ENCODE data around the gene TDRD12.
"Not testable (repeated sequence)": the region's sequence is repeated elsewhere in the genome, so short reads cannot be mapped to it uniquely, and the experiment has no call there.

The TDRD12 gene

GRCh38 chr19:32865326-32865725 is 145.8 kb downstream of the TDRD12 start:
- FAIRE-seq (no peak), DNase-seq (ENCODE audit: insufficient read length, low spot score) (no peak)
- TF ChIP-seq CTCF (IDR thresholded peaks at IDR 0.05; ENCODE audit: insufficient read depth, missing control alignments): no peak

- FAIRE-seq (no peak), DNase-seq (ENCODE audit: insufficient read length, low spot score) (no peak)
- TF ChIP-seq CTCF (IDR thresholded peaks at IDR 0.05; ENCODE audit: insufficient read depth, missing control alignments): no peak
These were observed 146.5 kb downstream of the TDRD12 start for GRCh38 chr19:32866061-32866460.

- no peak for FAIRE-seq
These were observed 147.1 kb downstream of the TDRD12 start for GRCh38 chr19:32866564-32867265.

GRCh38 chr19:32867436-32867835 is 147.9 kb downstream of the TDRD12 start:
- not testable (repeated sequence) for DNase-seq (ENCODE audit: insufficient read length, low spot score); FAIRE-seq

More at GRCh38 chr19:32866564-32867265, 147.1 kb downstream of the TDRD12 start:
- no peak for TF ChIP-seq CTCF (IDR thresholded peaks at IDR 0.05; ENCODE audit: insufficient read depth, missing control alignments)
- DNase-seq (ENCODE audit: insufficient read length, low spot score): no peak

- no peak for TF ChIP-seq CTCF (IDR thresholded peaks at IDR 0.05; ENCODE audit: insufficient read depth, missing control alignments)
- FAIRE-seq (no peak), DNase-seq (ENCODE audit: insufficient read length, low spot score) (no peak)
These were observed 148.8 kb downstream of the TDRD12 start for GRCh38 chr19:32868206-32868950.

DNA sequence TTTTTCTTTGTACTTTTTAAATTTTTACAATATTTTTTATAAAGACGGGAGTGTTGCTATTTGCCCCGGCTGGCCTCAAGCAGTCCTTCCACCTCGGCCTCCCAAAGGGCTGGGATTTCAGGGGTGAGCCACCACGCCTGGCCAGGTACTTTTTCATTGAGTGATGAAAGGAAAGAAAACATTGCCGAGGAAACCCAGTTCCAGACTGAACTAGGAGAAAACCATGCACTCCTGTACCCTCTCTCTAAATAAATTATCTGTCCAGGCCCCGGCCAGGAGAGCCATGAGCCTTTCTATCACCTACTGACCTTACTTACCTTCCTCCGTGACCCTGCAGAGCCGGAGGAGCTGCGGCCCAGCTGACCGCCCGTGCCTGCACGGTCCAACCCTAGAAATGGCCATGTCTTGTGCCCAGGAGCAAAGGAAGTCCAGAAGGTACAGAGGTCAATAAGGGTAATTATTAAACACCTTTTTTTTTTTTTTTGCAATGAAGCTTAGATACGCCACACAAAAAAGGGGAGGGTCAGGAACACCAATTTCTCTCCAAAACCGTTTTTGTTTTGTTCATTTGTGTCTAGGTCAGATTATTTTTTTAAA is 149.9 kb downstream of the TDRD12 start, which contains the start of gene SLC7A9:
Gene SLC7A9 (minus strand): TSS at position 399 of the 597 bp plus-strand sequence. CDS start 1,233 bp downstream, outside the sequence.
- no peak for TF ChIP-seq CTCF (IDR thresholded peaks at IDR 0.05; ENCODE audit: insufficient read depth, missing control alignments)
- FAIRE-seq (no peak), DNase-seq (ENCODE audit: insufficient read length, low spot score) (no peak)

DNA sequence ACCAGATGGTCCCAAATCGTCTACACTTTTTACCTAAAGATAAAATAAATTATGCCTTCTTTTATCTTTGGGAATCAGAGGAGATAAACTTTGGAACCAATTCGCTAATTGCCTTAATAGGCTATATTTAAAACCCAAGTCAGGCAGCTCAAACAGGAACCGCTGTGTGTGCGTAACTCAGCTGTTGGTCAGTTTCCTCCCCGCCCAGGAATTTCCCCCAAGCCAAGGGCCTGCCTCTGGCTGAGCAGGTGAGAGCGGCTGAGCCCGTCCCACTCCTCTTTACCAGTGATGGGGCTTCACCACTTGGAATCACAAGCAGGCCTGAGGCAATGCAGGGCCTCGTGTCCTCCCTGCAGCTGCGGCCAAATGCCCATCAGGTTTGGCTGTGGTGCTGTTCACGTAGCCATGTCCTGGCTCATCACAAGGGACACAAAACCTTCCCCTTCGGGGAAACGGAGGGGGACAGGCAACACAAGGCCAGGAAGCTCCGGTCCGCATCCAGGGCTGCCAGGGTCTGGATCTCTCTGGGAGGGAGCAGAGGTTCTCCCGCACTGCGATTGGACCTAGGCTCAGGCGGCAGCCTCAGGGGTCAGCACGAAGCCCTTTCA is 150.5 kb downstream of the TDRD12 start:
- DNase-seq (ENCODE audit: insufficient read length, low spot score) (no peak), FAIRE-seq (no peak)
- TF ChIP-seq CTCF (IDR thresholded peaks at IDR 0.05; ENCODE audit: insufficient read depth, missing control alignments): no peak

All from D721Med (cell line).